Stimulated activated CD4-positive, alpha-beta T cell treated with anti-CD3 and anti-CD28 coated beads, Interleukin-12 subunit alpha, Interleukin-12 subunit beta, amount 100 ng/mL, for 4 hours (primary cell): Measurements from ENCODE around the gene SQSTM1.
A peak's percentile ranks its signal among the peaks of the same experiment; 100 is the strongest.
"Not testable (repeated sequence)": the region's sequence is repeated elsewhere in the genome, so short reads cannot be mapped to it uniquely, and the experiment has no call there.

Experiments
- DNase-seq: peaks from one replicate; pipeline ENCODE4 v3.0.0-alpha.2; 2020

Gene SQSTM1

DNA sequence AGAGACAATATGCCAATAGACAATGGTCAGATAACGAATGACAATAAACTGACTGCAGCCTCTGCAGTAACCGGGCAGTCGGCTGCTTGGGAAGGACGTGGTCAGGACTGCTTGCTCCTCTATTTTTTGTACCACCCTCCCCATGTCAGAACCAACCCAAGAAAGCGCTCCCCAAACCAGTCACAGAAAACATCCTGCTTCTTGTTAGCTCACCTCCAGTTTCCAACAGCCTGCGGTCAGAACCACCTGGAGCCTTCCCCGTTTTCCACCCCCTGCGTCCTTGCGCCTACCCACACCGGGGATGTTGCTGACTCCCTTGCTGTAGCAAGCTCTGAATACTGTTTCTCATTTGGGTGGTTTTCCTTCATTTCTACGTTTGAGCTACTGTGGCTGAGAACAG lies 39.6 kb downstream of the SQSTM1 start:
- no peak for DNase-seq

DNA sequence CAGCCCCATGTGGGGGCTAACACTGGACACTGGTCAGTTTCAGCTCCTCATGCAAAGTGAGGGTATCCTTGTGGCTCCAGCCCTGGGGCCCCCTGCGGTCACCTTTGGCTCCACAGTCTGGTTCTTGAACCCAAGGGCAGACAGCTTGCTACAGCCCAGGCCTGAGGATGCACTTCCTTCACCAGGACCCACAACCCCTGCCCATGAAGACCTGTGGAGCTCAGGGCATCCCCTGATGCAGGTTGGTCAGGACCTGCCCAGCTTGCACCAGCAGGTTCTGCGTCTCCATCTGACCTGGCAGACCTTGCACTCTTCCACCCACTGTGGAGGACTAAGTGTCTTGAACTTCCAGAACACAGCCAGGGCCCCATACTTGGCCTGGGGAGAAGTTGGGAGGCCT lies 41.6 kb downstream of the SQSTM1 start:
- DNase-seq: no peak

DNA sequence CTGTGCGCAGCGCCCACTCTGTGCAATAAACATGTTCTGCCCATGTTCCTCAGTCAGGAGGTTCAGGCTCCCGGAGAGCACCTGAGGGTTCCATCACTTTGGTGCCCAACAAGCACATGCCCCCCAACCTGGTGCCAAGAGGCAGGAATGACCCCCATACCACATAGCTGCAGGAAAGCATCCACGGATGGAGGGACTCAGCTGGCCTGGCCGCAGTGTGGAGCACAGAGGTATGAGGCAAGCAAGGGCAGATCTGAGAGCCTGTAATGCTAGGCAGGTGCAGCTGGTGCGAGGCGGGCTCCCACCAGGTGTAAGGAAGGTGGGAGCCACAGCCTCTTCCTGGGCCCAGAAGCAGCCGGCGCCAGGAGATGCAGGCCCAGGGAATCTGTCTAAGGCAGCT lies 42.2 kb downstream of the SQSTM1 start:
- no peak for DNase-seq

DNA sequence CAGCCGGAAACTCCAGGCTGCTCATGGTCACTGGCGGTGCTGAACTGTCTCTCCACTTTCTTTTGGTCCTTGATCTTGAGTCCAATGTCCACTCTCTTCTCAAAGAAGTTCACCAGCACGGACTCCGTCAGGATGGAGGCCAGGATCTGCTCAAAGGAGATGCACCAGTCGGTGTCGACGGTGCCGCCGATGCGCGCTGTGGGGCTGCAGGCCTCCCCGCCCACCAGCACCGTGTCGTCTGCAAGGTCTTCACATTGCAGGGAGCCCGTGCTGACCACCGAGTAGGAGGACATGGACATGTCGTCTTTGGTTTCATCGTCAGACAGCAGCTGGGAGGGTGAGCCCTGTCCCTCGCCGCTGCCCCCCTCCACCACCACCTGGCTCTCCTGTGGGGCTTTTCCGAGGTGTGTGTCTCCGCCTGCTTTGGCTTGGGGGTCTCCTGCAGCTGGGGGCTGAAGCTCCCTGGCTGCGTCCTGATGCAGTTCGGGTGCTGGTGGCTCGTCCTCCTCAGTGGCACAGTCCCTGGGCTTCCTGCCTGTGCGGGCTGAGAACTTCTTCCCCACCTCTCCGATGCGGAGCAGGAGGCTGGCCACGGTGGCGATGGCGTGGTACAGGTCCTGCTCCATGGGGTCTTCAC lies 42.9 kb downstream of the SQSTM1 start:
- no peak for DNase-seq

DNA sequence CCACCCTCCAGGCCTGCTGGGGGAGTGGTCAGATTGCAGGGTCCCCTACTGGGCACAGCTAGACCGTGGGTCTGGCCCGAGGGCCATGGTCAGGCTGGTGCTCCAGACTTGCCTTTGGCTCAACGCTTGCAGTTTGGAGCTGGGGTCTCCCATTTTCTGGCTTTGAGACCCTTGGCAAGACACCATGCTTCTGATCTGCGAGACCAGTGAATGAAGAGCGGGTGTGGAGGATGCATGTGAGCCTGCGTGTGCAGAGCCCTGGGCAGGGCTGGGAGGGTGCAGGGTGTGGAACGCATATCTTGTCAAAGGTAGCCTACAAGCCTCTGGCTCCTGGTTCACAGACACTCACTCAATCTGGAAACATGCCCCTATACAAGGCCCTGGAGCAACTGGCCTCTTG lies 44.0 kb downstream of the SQSTM1 start:
- DNase-seq: no peak

DNA sequence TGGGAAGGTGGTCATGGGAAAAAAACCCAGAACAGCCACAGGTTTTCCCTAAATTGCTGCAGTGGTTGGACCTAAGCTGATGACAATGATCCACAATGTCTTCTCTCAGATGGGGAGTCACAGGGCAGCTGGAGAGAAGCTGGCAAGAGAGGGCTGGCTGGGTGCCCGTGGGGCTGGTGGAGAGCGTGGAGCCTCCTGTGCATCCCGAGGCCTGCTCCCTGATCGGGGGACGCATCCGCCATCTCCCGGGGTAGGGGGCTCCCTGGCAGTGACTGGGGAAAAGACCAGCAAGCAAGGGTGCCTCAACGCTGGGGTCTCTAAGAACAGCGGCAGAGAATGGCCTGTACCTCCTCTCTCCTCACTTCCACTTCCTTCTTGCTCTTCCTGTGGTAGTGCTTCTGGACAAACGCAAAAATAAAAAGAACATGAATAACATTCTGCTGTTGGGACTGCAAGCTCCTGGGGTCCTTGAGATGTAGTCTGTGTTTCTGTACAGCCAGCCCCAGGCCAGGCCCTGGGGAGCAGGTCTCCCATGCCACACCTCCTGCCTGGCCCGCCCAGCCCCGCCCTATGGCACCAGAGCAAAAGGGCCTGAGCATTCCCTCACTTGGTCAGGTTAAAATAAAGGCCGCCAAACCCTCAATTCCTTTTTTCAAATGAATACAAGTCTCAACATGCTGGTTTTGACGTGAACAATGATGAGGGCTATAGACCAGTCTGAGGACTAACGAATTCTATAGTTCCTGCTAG lies 45.0 kb downstream of the SQSTM1 start:
- DNase-seq: no peak

DNA sequence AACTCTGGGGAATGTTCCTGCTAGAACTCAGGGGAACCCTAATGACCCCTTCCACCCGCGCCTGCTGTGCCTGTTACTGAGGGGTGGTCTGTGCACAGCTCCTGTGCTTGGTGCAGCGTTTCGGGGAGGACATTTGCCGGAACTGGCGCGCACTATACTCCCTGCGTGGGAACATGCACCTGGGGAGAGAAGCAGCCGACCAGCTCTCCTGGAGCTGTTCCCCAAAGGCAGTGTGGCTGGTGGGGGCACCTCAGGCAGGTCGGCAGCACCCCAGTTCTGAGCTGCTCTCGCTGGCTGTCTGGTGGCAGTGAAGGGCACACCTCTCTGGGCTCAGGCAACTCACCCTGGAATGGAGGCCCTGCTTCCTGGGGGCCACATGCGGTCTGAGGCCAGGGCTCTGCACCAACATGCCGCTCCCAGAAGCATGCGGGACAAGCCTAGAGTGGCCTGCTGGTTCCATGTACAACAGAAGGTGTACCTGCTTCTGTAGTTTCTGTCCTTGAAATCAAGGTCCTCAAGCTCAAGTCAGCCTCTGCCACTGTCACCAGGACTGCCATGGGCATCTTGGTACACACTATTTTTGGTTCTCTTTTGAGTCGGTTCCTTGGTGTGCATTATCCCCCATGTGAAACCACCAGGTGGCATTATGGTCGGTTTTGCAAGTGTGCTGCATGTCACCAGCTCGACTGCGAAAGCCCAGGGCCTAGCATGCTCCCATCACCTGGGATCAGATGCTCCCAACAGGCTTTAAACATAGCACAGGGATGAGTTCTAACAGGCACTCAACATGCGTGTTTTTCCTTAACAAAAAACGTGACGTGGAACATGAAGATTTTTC lies 45.8 kb downstream of the SQSTM1 start:
- DNase-seq: peak; percentile 14

DNA sequence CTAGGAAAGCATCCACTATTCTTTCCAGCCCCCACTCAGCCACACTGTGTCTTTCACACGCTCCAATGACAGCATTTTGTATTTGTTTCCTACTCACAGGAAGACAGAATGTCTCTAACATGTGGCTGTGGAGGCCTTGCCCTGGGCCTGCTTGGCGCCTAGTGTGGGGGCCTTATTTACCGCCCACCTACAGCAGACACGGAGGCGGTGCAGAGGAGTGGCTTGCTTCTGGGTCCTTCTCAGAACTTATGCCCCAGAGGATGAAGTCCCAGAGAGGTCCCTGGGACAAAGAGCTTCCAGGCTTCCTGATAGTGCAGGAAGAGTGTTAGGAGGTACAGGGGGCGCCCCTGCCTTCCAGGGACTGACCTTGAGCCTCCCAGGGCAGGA lies 46.4 kb downstream of the SQSTM1 start:
- no peak for DNase-seq

DNA sequence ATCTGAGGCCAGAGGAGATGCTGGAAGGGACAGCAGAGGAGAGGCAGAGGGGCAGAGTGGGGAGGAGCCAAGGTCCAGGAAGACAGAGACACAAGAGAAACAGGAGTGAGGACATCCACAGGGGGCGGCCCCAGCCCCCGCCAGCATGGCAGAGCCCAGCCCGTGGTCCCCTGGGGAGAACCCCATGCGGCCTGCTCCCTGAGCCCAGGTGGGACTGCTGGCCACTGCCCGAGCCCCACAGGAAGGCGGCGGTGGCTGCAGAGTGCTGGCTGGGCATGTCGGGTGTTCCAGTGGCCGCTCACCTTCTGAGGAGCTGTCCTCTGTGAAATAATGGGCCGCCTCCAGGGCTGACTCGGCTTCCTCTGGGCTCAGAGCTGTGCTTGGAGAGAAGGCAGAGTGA lies 46.8 kb downstream of the SQSTM1 start:
- DNase-seq: no peak

DNA sequence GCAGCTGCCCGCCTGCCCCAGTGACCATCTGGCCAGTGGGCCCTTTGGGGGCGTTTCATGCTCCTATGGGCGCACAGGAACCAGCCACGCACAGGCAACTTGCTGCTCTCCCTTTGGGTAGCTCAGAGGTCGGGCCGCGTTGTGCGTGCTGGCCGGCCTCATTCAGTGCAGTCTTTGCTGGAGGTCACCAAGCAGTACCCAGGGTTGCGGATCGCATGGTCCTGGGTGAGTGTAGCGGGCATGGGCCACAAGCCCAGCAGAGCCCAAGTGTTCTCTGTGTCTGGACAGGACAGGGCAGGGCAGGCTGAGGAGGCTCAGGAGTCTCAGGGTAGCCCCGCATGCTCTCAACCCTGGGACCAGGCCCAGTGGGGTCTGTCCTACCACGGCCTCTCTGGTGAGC lies 47.8 kb downstream of the SQSTM1 start:
- DNase-seq: no peak

DNA sequence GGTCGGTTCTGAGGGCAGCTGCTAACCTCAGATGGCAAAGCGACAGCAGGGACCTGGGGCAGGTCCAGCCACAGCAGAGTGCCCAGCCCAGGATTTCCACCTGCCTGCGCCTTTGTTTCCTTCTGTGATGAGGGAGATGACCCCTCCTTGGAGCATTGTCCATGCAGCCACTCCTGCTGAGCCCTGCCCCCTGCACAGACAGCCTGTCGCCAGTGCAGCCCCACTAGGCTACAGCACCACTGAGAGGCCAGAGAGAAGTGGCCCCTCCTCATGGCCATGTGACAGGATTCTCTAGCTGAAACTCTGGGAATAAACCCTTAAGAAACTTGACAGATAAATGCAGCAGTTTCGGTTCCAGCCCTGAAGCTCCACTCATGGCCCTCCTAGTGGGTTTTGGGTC lies 48.4 kb downstream of the SQSTM1 start:
- no peak for DNase-seq

DNA sequence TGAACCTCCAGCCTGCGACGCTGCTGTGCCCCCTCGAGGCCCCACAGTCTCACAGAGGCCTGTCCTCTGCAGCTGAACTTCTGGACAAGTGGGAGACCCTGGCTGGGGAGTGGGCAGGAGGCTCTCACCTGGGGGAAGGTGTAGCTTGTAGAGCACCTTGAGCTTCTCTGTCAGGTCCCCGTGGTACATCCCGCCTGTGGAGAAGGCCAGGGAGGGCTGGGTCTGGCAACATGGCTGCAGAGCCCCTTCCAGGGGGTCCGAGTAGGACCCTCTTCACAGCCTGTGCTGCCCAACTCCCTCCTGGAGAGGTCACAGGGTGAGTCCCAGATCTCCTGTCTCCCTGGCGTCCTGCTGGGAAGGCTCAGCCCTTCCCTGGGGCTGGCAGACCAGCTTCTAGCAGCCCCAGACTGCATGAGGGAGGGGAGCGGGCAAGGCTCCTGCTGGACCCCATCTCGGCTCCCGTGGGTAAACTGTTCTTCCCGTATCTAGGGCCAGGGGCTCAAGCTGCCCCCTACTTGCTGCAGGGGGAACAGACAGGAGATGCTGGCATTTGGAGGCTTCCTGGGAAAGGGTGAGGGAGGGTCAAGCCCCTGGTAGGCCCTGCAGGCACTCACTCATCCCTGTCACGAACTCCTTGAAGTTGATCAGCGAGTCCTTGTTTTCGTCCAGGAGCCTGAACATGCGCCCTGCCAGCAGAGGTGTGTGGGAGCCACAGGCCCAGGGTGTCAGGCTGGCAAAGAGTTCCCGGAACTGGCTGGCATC lies 49.1 kb downstream of the SQSTM1 start:
- DNase-seq: no peak

DNA sequence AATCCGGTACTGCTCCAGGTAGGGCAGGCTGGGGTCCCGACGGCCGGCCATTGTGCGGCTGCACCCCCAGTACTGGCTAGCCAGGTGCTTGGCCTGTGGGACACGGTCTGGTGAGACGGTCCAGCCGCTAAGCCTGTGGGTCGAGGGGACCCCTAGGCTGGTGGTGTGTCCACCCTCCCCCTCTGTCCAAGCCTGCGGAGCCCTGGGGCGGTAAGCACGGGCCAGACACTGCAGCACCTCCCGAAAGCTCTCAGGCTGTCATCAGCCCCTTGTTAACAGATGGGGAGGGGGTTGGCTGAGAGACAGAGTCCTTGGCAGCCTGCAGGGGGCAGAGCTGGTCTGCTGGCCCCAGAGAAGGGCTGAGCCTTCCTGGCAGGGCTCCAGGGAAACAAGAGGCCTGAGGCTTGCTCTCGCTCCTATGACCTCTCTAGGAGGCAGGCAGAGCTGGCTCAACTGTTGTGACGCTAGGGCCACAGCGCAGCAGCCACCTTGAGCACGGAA lies 49.7 kb downstream of the SQSTM1 start:
- no peak for DNase-seq

DNA sequence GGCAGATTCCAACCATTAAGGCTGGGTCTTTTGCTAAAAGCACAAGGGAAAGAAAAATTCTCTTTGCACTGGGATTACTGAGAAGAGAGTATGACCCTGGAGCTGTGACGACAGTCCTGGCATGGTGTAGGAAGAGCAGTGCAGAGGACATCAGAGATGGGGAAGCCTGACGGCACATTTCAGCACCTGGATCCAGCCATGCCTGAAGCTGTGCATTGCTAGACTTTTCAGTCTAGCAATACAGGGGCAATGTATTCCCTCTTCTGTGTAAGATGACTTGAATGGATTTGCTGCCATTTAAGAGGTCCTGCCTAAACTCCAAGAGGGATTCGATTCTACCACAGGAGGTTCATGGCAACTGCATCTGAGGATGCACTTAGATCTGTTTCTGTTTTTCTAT lies 50.2 kb downstream of the SQSTM1 start:
- no peak for DNase-seq

DNA sequence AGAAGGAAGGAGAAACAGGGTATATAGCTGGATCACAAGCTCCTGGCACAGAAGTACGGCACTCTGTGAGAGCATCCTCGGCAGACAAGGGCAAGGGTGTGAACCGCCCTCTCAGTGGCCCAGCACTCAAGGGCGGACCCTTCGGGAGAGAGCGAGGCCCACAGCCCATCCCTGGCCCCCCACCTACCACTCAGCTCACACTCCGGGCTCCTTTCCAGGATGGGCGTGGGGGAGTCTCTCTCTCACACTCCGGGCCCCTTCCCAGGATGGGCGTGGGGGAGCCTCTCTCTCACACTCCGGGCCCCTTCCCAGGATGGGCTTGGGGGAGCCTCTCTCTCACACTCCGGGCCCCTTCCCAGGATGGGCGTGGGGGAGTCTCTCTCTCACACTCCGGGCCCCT lies 50.8 kb downstream of the SQSTM1 start:
- DNase-seq: not testable (repeated sequence)

DNA sequence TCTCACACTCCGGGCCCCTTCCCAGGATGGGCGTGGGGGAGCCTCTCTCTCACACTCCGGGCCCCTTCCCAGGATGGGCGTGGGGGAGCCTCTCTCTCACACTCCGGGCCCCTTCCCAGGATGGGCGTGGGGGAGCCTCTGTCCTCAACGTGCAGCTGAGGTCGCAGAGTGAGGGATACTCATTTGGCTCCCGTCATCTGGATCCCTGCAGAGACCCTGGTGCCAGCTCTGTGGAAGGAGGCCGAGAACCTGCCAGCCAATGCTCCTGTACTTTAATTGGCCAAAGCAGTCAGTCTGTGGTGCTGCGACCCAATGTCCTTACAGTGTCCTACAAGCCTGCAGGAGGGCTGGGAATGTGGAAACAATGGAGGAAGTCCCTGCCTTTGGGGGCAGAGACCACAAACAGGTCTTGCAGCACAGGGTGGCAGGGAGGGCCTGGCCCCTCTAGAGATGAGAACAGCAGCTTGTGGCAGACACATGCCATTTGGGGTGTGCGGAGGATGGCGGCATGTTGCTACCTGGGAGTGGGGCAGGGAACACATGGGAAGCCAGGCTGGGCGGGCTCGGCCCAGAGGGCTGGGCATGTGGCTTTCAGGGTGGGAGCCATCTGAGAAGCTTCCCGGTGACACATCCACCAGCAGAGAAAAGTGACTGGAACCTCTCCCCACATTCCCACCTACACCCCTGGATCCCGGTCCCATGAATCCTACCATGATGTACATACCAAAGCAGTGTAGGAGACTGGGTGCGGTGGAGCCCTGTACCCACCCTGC lies 51.5 kb downstream of the SQSTM1 start:
- DNase-seq: no peak

DNA sequence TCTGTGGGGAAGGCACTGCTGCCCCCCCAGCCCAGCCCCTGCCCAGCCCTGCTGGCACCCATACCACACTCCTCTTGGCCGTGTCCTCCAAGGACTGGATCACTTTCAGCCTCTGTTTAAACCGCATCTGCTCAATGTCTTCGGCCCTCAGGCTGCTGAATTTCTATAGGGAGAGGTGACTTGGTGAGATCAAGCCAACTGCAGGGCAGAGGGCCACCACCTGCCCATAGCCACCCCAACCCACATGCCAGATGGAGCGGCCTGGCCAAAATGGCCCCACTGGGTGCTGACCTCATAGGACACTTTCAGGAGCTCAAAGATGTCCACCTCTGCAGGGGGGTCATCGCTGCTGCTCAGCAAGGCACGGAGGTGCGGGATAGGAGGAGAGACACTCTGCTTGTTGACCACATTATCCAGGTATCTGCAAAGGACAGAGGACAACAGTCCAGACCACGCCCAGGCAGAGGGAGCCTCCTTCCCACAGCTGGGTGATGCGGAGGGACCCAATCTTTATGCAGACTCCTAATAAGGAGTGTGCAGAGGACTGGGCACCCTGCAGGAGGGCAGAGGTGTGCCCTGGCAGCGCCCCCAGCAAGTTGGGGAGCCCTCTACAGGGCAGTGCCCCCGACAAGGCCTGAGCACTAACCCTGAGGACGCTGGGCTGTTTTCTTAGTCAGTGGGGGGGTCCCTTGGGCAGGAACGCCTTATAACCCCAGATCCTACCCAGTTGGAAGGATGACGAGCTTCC lies 52.3 kb downstream of the SQSTM1 start:
- no peak for DNase-seq

DNA sequence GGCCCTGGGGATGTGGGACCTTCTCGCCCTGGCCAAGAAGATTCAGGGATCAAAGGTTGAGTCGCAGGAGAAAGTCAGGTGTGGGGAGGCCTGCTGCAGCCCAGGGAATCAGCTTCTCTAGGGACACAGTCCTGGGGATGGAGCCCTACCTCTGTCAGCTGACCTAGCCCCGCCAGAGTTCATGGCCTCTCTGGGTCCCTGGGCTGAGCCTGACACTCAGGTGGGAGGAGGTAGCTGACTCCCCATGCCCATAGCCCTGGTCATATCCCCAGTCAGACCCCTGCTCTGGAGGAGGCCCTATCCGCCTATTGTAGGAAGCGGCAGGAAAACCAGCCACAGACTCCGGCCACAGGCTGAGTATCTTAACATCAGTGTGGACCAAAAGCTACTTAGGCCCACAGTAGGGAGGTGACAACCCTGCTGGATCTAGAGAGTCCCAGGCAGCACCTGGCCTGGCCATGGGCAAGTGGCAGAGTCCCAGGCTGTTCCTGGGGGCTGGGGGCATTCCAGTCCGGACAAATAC lies 52.9 kb downstream of the SQSTM1 start:
- no peak for DNase-seq

DNA sequence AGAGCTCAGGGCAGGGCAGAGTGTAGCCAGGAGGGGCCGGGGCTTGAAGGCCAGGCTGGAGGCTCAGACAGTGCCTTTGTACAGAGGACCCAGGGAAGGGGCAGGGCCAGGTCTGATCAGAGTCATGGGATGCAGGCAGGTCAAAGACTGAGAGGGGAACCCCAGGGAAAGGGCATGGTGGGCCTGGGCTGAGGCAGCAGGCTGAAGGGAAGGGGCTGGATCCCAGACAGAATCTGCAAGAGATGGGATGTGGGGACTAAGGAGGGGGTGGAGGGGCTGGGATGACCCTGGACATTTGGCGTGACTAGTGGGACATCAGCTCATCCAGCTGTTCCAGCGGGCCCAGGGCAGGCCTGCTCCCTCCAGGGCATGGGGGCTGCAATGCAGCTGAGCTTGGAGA lies 53.4 kb downstream of the SQSTM1 start:
- DNase-seq: no peak

DNA sequence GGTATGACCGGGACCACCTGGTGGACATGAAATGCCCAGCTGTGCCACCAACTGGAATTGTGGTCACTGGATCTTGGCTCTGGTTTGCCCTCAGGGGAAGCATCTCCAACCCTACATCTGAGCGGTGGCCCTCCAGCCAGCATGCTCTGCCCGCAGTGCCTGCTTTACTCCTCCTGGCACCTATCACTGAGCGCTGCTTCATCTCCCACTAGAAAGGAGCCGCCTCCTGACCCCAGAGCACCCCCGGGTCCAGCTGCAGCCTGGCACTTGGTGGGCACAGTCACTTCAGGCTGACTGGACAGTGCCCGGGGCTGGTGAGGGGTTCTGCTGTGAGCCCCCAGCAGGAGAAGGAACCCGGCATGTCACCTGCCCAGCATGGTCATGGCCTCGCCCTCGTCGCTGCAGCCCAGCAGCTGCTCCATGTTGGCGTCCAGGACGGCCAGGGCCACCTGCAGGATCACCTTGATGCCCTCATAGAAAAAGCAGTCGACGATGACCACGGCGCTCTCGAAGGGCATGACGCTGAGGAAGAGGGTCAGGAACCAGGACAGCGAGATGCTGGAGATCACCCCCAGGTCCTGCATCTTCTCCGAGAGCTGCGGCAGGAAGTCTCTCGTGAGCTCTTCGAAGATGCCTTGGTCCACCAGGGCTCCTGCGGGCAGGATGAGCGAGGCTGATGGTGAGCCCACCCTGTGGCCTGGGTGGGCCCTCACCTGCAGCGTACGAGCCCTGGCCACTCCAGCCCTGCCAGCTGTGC lies 54.0 kb downstream of the SQSTM1 start:
- DNase-seq: no peak
